CD4-positive, CD25-positive, alpha-beta regulatory T cell (primary cell): Measurements from ENCODE around the gene ACOT11. TPM values are rescaled to one million over a fixed set of nuclear protein-coding genes. Genes with fewer than 3 reads are reported as not detected.

Experiments
- ATAC-seq, 2 donors: fragments of 150-1000 bp; cut with Tn5 transposase; one replicate each; pipeline ENCODE4 v1.10.0; 2021; ENCODE audit warnings: low read depth in 2 of 2, moderate number of reproducible peaks in 2 of 2, moderate library complexity in 1 of 2
- DNase-seq, 3 donors: peaks; one replicate each; pipeline versions ENCODE4 v3.0.0 to v3.0.0-alpha.2; 2012 to 2022; ENCODE audit warnings: mixed read lengths in 1 of 3
- H3K27ac ChIP-seq: one replicate; pipeline ENCODE4 v1.7.0; 2013; ENCODE audit warnings: mild to moderate bottlenecking, low read length; ENCODE audit not compliant: insufficient read depth, poor library complexity, severe bottlenecking
- H3K27me3 ChIP-seq: one replicate; pipeline ENCODE4 v1.7.0; 2013; ENCODE audit warnings: low read length; ENCODE audit not compliant: control insufficient read depth, insufficient read depth
- H3K36me3 ChIP-seq: one replicate; pipeline ENCODE4 v1.7.0; 2013; ENCODE audit warnings: mild to moderate bottlenecking, low read length, moderate library complexity; ENCODE audit not compliant: control insufficient read depth, insufficient read depth
- H3K4me1 ChIP-seq: 2 replicates; pipeline ENCODE4 v1.7.0; 2013; ENCODE audit warnings: mild to moderate bottlenecking, low read length; ENCODE audit not compliant: insufficient read depth, control insufficient read depth, poor library complexity, severe bottlenecking
- H3K4me3 ChIP-seq: one replicate; pipeline ENCODE4 v1.7.0; 2013; ENCODE audit warnings: low read depth, mild to moderate bottlenecking, low read length, moderate library complexity
- H3K9me3 ChIP-seq, 2 experiments: 1 replicate in 1 of 2; 2 replicates in 1 of 2; pipeline ENCODE4 v1.7.0; 2013; ENCODE audit warnings: low read length in 2 of 2, mild to moderate bottlenecking in 1 of 2, moderate library complexity in 1 of 2; ENCODE audit not compliant: control insufficient read depth in 2 of 2
- H3K27ac Mint-ChIP-seq, 3 donors: one replicate each; pipeline ENCODE4 v1.8.0; 2020 to 2022; ENCODE audit warnings: mild to moderate bottlenecking in 3 of 3, mixed read lengths in 3 of 3, moderate library complexity in 2 of 3
- H3K27me3 Mint-ChIP-seq: one replicate; pipeline ENCODE4 v1.8.0; 2022; ENCODE audit warnings: mild to moderate bottlenecking, mixed read lengths
- H3K36me3 Mint-ChIP-seq: one replicate; pipeline ENCODE4 v1.8.0; 2020; ENCODE audit warnings: mixed read lengths
- H3K4me1 Mint-ChIP-seq, 4 donors: one replicate each; pipeline ENCODE4 v1.8.0; 2020 to 2022; ENCODE audit warnings: mixed read lengths in 4 of 4, mild to moderate bottlenecking in 1 of 4
- H3K4me3 Mint-ChIP-seq, 4 donors: one replicate each; pipeline ENCODE4 v1.8.0; 2020 to 2022; ENCODE audit warnings: mild to moderate bottlenecking in 4 of 4, mixed read lengths in 4 of 4, moderate library complexity in 3 of 4
- H3K9me3 Mint-ChIP-seq, 7 donors: one replicate each; pipeline ENCODE4 v1.8.0; 2020 to 2022; ENCODE audit warnings: mixed read lengths in 7 of 7, mild to moderate bottlenecking in 3 of 7, moderate library complexity in 2 of 7
- polyA plus RNA-seq, 4 donors: library from polyadenylated mRNA; unstranded; fragments of 300-500 nt; fragmentation: Illumina TruSeq; gene quantifications; one replicate each; pipeline ENCODE4 v1.2.3, GENCODE V29; 2021
- total RNA-seq: library from RNA; stranded (reverse); gene quantifications from one replicate; pipeline ENCODE4 v1.2.3, GENCODE V29; 2022

ACOT11 gene
- total and polyA plus RNA-seq, 5 donors from 2014 or later, result 0.15 to 0.36 (median 0.15) TPM; not detected in 2

DNA sequence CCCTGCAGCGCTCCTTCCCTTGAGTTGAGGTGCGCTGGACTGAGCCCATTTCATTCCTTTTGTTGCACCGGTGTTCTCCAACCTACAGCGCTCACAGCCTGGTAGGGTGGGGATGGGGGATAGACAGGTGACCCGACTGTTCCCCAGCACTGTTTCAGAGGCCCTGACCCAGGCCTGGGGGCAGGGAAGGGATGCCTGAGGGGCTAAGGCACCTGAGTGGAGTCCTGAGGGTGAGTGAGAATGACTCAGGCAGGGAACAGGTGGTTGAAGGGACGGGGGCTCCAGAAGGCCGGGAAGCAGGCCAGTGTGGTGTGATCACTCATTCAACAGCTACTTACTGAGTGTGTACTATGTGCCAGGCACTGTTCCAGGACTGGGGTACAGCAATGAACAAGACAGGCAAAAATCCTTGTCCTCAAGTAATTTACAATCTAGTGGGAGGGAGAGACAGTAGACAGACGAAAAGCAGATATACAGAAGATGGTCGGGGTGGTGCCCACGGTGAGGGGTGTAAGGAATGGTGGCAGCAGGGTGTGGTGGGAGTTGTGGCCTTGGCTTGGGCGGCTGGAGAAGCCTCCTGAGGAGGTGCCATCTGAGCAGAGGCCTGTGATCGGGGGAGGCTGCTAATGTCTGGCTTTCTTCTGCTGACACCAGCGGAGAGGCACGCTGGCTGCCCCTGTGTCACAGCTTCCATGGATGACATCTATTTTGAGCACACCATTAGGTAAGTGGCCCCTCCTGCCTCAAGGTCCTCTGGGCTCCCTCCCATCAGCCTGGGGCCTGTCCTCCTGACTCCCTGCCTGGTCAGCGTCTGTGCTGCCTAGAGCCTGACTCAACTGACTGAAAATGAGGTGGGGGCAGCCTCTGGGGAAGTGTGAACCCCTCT lies 37.4 kb downstream of the ACOT11 start:
- Mint-ChIP-seq H3K4me1 (peaks cover 0 to 4% (median 0%) of the 10 kb centered on the region in 4 donors), H3K36me3 (no peaks in the 10 kb centered on the region), H3K27ac (no peak overlapping the region), H3K9me3 (no peaks in the 10 kb centered on the region), H3K27me3 (no peaks in the 10 kb centered on the region), H3K4me3 (no peak overlapping the region)
- no peak for DNase-seq
- H3K27ac ChIP-seq, result no peak overlapping the region
- no peaks in the 10 kb centered on the region for H3K9me3 ChIP-seq
- ATAC-seq, result no peak
- H3K4me3 ChIP-seq, result no peak overlapping the region
- H3K4me1 ChIP-seq, result no peaks in the 10 kb centered on the region
- H3K36me3 ChIP-seq, result no peaks in the 10 kb centered on the region
- H3K27me3 ChIP-seq, result no peaks in the 10 kb centered on the region

DNA sequence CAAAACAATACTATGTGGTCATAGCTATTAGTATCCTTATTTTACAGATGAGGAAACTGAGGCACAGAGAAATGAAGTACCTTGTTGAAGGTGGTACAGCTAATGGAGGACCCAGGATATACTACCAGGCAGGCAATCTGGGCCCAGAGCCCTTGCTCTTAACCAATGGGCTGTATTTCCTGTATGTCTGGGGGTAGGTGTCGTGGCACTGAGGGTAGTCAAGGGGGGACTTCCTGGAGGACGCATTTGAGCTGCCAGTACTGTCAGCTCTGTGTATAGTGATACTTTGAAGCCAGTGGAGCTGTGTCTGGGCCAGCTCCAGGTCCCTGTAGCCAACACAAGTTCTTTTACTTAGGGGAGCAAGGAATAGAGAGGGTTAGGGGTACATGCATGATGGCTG lies 40.3 kb downstream of the ACOT11 start:
- H3K27ac Mint-ChIP-seq, result no peak overlapping the region
- H3K36me3 Mint-ChIP-seq, result no peaks in the 10 kb centered on the region
- no peaks in the 10 kb centered on the region for H3K9me3 Mint-ChIP-seq

DNA sequence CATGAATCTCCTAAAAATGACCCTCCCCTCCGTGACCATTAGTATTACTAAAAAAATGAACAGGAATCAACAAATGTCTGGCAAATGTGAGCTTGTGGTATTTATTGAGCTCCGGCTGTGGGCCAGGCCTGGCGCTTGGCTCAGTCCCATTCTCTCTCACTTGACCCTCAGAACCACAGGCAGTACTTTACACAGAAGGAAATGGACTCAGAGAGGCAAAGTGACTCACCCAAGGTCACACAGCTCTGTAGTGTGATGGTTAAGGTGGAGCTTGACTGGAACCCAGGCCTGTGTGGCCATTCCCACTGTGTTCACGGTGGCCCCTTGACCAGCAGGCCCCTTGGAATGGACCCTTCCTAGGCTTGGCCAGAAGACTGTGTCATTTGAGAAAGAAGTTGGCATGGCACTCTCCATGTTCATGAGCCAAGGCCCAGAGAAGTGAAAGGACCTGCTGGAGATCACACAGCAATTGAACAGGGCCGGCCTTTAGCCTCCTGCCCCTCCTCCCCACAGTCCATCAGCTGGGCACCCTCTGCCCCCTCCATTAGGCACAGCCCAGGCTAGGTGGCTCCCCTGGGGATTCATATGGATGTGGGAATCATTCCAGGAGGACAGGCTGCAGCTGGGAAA lies 43.2 kb downstream of the ACOT11 start:
- DNase-seq (no peak), ATAC-seq (no peak)
- no peaks in the 10 kb centered on the region for H3K9me3 Mint-ChIP-seq
- Histone ChIP-seq H3K4me1 (no peaks in the 10 kb centered on the region), H3K27me3 (no peaks in the 10 kb centered on the region), H3K4me3 (no peak overlapping the region), H3K9me3 (no peaks in the 10 kb centered on the region), H3K36me3 (no peaks in the 10 kb centered on the region), H3K27ac (no peak overlapping the region)
- H3K27me3 Mint-ChIP-seq, result no peaks in the 10 kb centered on the region
- H3K4me1 Mint-ChIP-seq, result peaks cover 0 to 4% (median 0%) of the 10 kb centered on the region in 4 donors
- no peak overlapping the region for H3K27ac Mint-ChIP-seq
- H3K36me3 Mint-ChIP-seq, result no peaks in the 10 kb centered on the region
- no peak overlapping the region for H3K4me3 Mint-ChIP-seq

More for the DNA sequence above, 40.3 kb downstream of the ACOT11 start:
- no peak overlapping the region for H3K27ac ChIP-seq
- H3K9me3 ChIP-seq, result no peaks in the 10 kb centered on the region
- ATAC-seq (peak in 1 of 2 donors; percentile 52), DNase-seq (peak in 1 of 3 donors; percentile 18)
- H3K36me3 ChIP-seq, result no peaks in the 10 kb centered on the region
- Mint-ChIP-seq H3K27me3 (no peaks in the 10 kb centered on the region), H3K4me3 (no peak overlapping the region), H3K4me1 (peaks cover 0 to 4% (median 0%) of the 10 kb centered on the region in 4 donors)
- H3K27me3 ChIP-seq, result no peaks in the 10 kb centered on the region
- H3K4me1 ChIP-seq, result no peaks in the 10 kb centered on the region
- no peak overlapping the region for H3K4me3 ChIP-seq

DNA sequence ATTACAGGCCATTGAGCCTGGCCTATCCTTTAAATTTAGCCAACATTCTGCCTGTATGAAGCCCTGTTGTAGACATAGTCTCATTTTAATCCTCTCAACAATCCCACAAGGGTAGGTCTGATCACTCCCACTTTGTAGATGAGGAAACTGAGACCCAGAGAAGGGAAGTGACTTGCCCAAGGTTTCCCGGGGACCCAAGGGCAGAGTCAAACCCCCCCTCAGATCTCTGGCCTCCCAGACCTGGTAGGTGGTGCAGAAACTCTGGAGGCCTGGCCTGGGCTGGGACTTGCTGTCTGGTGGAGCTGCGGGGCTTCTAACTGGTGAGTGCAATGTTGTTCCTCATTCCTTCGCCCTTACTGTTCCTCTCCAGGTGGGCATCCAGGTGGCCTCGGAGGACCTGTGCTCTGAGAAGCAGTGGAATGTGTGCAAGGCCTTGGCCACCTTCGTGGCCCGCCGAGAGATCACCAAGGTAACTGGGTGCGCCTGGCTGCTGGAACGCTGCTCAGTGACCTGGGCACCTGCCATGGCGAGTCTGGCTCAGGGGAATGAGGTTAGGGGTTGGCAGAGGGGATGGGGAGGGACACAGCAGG lies 45.6 kb downstream of the ACOT11 start:
- Mint-ChIP-seq H3K4me3 (no peak overlapping the region), H3K36me3 (no peaks in the 10 kb centered on the region), H3K9me3 (no peaks in the 10 kb centered on the region), H3K4me1 (peaks cover 0 to 1% (median 0%) of the 10 kb centered on the region in 4 donors), H3K27me3 (no peaks in the 10 kb centered on the region), H3K27ac (no peak overlapping the region)
- Histone ChIP-seq H3K9me3 (no peaks in the 10 kb centered on the region), H3K4me1 (no peaks in the 10 kb centered on the region), H3K36me3 (no peaks in the 10 kb centered on the region), H3K4me3 (no peak overlapping the region), H3K27ac (no peak overlapping the region), H3K27me3 (no peaks in the 10 kb centered on the region)
- no peak for ATAC-seq
- DNase-seq, result no peak

- Histone ChIP-seq H3K27me3 (no peaks in the 10 kb centered on the region), H3K27ac (no peak overlapping the region), H3K36me3 (no peaks in the 10 kb centered on the region), H3K4me3 (no peak overlapping the region), H3K4me1 (no peaks in the 10 kb centered on the region), H3K9me3 (no peaks in the 10 kb centered on the region)
- H3K27ac Mint-ChIP-seq, result no peak overlapping the region
- no peaks in the 10 kb centered on the region for H3K27me3 Mint-ChIP-seq
- H3K9me3 Mint-ChIP-seq, result peaks cover 0 to under 1% (median 0%) of the 10 kb centered on the region in 7 donors
- H3K4me1 Mint-ChIP-seq, result no peaks in the 10 kb centered on the region
- H3K4me3 Mint-ChIP-seq, result no peak overlapping the region
- DNase-seq, result no peak
- ATAC-seq, result no peak
- H3K36me3 Mint-ChIP-seq, result no peaks in the 10 kb centered on the region
These were observed 46.4 kb downstream of the ACOT11 start for GRCh38 chr1:54594463-54594862.

- H3K4me3 Mint-ChIP-seq, result no peak overlapping the region
- H3K27ac Mint-ChIP-seq, result no peak overlapping the region
- H3K9me3 ChIP-seq, result no peaks in the 10 kb centered on the region
- no peaks in the 10 kb centered on the region for H3K27me3 Mint-ChIP-seq
- DNase-seq (no peak), ATAC-seq (no peak)
- no peaks in the 10 kb centered on the region for H3K36me3 Mint-ChIP-seq
- no peak overlapping the region for H3K4me3 ChIP-seq
- H3K27me3 ChIP-seq, result no peaks in the 10 kb centered on the region
- peaks cover 0 to 1% (median 0%) of the 10 kb centered on the region in 7 donors for H3K9me3 Mint-ChIP-seq
- no peaks in the 10 kb centered on the region for H3K4me1 Mint-ChIP-seq
- no peaks in the 10 kb centered on the region for H3K36me3 ChIP-seq
- H3K27ac ChIP-seq, result no peak overlapping the region
- no peaks in the 10 kb centered on the region for H3K4me1 ChIP-seq
These were observed 48.0 kb downstream of the ACOT11 start for GRCh38 chr1:54595956-54596498.

GRCh38 chr1:54596756-54597155 lies 48.7 kb downstream of the ACOT11 start:
- H3K36me3 Mint-ChIP-seq, result no peaks in the 10 kb centered on the region
- no peak overlapping the region for H3K4me3 ChIP-seq
- H3K27me3 ChIP-seq, result no peaks in the 10 kb centered on the region
- no peaks in the 10 kb centered on the region for H3K9me3 ChIP-seq
- no peak for DNase-seq
- no peak overlapping the region for H3K4me3 Mint-ChIP-seq
- H3K27me3 Mint-ChIP-seq, result no peaks in the 10 kb centered on the region
- no peaks in the 10 kb centered on the region for H3K4me1 Mint-ChIP-seq
- no peak overlapping the region for H3K27ac ChIP-seq
- H3K27ac Mint-ChIP-seq, result no peak overlapping the region
- H3K9me3 Mint-ChIP-seq, result peaks cover 0 to 1% (median 0%) of the 10 kb centered on the region in 7 donors
- no peaks in the 10 kb centered on the region for H3K4me1 ChIP-seq
- ATAC-seq, result no peak
- no peaks in the 10 kb centered on the region for H3K36me3 ChIP-seq
